ENCODE results near the gene MAZ. TPM values are rescaled to one million over a fixed set of nuclear protein-coding genes. Genes with fewer than 3 reads are reported as not detected.

The MAZ gene
- total and polyA plus RNA-seq, 2 experiments from 2014 or later, result 132 to 190 TPM

DNA sequence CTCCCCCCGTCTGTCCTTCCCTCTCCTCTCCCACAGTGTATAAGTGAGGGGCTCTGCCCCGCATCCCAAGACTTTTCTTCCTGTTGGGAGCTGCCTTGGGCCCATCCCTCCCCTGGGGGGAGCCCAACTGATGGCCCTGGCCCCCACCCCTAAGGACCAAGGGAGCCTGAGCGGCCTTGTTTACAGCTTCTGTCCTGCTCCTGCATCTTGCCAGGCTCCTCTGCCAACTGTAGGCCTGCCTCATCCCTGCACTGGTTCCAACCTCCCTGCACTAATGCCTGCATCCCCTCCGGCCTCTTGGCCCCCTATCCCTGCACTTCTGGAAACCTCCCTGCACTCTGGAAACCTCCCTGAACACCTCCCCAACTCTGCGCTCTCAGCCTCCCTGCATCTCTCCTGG lies 8.3 kb downstream of the MAZ start:
- Histone ChIP-seq H3K9me3 (ENCODE audit: low read depth) (no peaks in the 10 kb centered on the region), H2AFZ (no peak overlapping the region), H3K4me1 (ENCODE audit: insufficient read depth) (peaks cover 33% of the 10 kb centered on the region), H3K4me2 (peak overlapping the region; percentile 84), H3K27me3 (no peaks in the 10 kb centered on the region), H3K4me3 (no peak overlapping the region), H4K20me1 (ENCODE audit: insufficient read depth, poor library complexity, severe bottlenecking) (peaks cover 9% of the 10 kb centered on the region), H3K27ac (no peak overlapping the region), H3K9me2 (replicated peaks; ENCODE audit: insufficient read depth) (no peaks in the 10 kb centered on the region), H3K79me2 (peaks cover 51% of the 10 kb centered on the region), H3K36me3 (replicated peaks; ENCODE audit: insufficient read depth, low read depth) (no peaks in the 10 kb centered on the region)
- no peak for TF ChIP-seq EZH2phosphoT487 (IDR thresholded peaks at IDR 0.05; ENCODE audit: low read depth, severe bottlenecking, unreplicated experiment)
- TF ChIP-seq EZH2 (IDR thresholded peaks at IDR 0.05; ENCODE audit: borderline replicate concordance), result no peak
- TF ChIP-seq, protein P1, sequence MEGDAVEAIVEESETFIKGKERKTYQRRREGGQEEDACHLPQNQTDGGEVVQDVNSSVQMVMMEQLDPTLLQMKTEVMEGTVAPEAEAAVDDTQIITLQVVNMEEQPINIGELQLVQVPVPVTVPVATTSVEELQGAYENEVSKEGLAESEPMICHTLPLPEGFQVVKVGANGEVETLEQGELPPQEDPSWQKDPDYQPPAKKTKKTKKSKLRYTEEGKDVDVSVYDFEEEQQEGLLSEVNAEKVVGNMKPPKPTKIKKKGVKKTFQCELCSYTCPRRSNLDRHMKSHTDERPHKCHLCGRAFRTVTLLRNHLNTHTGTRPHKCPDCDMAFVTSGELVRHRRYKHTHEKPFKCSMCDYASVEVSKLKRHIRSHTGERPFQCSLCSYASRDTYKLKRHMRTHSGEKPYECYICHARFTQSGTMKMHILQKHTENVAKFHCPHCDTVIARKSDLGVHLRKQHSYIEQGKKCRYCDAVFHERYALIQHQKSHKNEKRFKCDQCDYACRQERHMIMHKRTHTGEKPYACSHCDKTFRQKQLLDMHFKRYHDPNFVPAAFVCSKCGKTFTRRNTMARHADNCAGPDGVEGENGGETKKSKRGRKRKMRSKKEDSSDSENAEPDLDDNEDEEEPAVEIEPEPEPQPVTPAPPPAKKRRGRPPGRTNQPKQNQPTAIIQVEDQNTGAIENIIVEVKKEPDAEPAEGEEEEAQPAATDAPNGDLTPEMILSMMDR (IDR thresholded peaks at IDR 0.05; ENCODE audit: poor library complexity), result no peak
- no peak for DNase-seq (ENCODE audit: low spot score)
- WGBS (ENCODE audit: low lambda C conversion rate, missing lambda C conversion rate), result 89% methylated on average over 4 of the region's 5 CpGs

DNA sequence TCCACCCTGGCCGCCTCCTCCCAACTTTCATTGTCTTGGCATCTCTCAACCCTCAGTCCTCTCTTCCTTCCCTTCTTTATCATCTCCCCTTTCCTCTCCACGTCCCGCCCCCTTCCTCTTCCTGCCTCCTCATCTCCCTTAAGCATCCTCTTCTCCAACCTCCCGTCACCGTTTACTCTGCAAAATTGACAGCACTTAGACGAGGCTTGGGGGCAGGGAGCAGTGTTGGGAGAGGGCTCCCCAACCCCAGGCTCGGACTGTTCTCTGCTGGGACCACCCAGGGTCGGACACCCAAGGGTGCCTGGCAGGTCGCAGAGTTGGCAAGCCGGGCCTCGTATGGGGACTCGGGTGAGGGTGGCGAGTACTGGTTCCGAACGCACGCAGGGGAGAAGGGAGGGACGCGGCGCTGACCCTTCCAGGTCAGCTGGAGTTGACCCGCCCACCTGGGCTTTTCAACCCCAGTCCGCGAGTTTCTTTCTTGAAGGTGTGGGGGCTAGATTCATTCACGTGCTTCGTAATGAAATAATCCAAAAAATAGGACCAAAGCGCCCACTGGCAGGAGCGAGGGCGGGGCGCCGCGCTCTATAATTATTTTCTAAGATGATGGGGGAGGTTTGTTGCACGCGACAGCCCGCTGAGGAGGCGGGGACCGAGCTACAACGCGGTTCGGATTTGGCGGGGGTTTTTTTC lies 8.8 kb downstream of the MAZ start:
- H3K9me3 ChIP-seq (ENCODE audit: low read depth), result no peaks in the 10 kb centered on the region
- no peaks in the 10 kb centered on the region for H3K36me3 ChIP-seq (replicated peaks; ENCODE audit: insufficient read depth, low read depth)
- 7% methylated on average over 39 of the region's 39 CpGs for WGBS (ENCODE audit: low lambda C conversion rate, missing lambda C conversion rate)
- H3K4me1 ChIP-seq (ENCODE audit: insufficient read depth), result peaks cover 32% of the 10 kb centered on the region
- H2AFZ ChIP-seq, result peak overlapping the region; percentile 7
- H3K27me3 ChIP-seq, result no peaks in the 10 kb centered on the region
- TF ChIP-seq EZH2phosphoT487 (IDR thresholded peaks at IDR 0.05; ENCODE audit: low read depth, severe bottlenecking, unreplicated experiment), result no peak
- TF ChIP-seq, protein P1 (IDR thresholded peaks at IDR 0.05; ENCODE audit: poor library complexity), result no peak
- no peak for TF ChIP-seq EZH2 (IDR thresholded peaks at IDR 0.05; ENCODE audit: borderline replicate concordance)
- no peak overlapping the region for H3K4me3 ChIP-seq
- peak overlapping the region; percentile 84 for H3K4me2 ChIP-seq
- no peaks in the 10 kb centered on the region for H3K9me2 ChIP-seq (replicated peaks; ENCODE audit: insufficient read depth)
- H4K20me1 ChIP-seq (ENCODE audit: insufficient read depth, poor library complexity, severe bottlenecking), result peaks cover 6% of the 10 kb centered on the region
- H3K79me2 ChIP-seq, result peaks cover 48% of the 10 kb centered on the region
- peak overlapping the region; percentile 24 for H3K27ac ChIP-seq
- DNase-seq (ENCODE audit: low spot score), result peak; percentile 55

DNA sequence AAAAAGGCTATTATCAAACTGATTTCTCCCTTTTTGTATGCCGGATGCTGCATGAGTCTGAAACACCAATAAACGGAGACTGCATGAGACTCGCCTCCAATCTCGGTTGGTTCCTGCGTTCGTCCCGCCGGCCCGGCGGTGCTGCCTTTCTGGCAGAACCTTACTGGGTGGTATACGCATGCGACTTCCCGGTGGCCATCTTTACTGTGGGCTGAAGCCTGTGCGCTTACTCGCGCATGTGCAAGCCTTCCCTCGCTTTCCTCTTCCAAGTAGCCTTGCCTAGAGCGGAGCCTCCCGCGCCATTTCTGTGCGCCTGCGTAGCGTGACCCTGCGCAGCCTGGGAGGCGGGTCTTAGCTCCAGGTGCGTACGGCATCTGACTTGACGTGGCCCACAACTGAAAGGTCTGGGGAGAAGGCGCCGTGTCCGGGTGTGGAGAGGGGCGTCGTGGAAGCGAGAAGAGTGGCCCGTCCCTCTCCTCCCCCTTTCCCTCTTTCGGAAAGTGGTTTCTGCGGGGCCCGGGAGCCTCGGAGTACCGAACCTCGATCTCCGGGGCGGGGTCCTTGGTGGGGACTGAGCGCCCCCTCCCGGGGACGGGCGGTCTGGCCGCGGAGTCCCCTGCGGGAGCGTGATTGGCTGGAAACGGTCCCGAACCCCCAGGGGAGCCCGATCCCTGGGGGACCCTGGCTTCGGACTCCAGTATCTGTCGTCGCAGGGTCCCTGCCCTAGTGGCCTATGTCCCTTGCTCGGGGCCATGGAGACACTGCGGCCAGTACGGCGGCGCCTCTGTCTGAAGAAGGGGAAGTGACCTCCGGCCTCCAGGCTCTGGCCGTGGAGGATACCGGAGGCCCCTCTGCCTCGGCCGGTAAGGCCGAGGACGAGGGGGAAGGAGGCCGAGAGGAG lies 9.7 kb downstream of the MAZ start, which contains the start of gene PAGR1:
Gene PAGR1 (plus strand): TSS at position 360 of the 901 bp plus-strand sequence. CDS start 374 bp downstream, at position 734.
- Histone ChIP-seq H3K9me3 (ENCODE audit: low read depth) (no peaks in the 10 kb centered on the region), H3K9me2 (replicated peaks; ENCODE audit: insufficient read depth) (no peaks in the 10 kb centered on the region), H3K36me3 (replicated peaks; ENCODE audit: insufficient read depth, low read depth) (no peaks in the 10 kb centered on the region), H3K79me2 (peaks cover 53% of the 10 kb centered on the region), H3K27ac (peak within 1 kb of the TSS; percentile 93), H3K27me3 (no peaks in the 10 kb centered on the region), H3K4me3 (peak within 1 kb of the TSS; percentile 42), H4K20me1 (ENCODE audit: insufficient read depth, poor library complexity, severe bottlenecking) (no peaks in the 10 kb centered on the region), H3K4me2 (peak within 1 kb of the TSS; percentile 87), H3K4me1 (ENCODE audit: insufficient read depth) (peaks cover 27% of the 10 kb centered on the region), H2AFZ (peak within 1 kb of the TSS; percentile 59)
- TF ChIP-seq, protein P1 (IDR thresholded peaks at IDR 0.05; ENCODE audit: poor library complexity), result peak; percentile 98
- TF ChIP-seq EZH2phosphoT487 (IDR thresholded peaks at IDR 0.05; ENCODE audit: low read depth, severe bottlenecking, unreplicated experiment) (no peak), EZH2 (IDR thresholded peaks at IDR 0.05; ENCODE audit: borderline replicate concordance) (no peak)
- WGBS (ENCODE audit: low lambda C conversion rate, missing lambda C conversion rate), result under 1% methylated on average over 63 of the region's 70 CpGs
- DNase-seq (ENCODE audit: low spot score), result peak; percentile 99

All from hepatocyte (in vitro differentiated cells).